Sigmoid colon (tissue), 4 donors: ENCODE measurements around the gene OMG.

Source experiments
- POLR2A ChIP-seq, 2 donors: fragments of 450-650 bp; IDR thresholded peaks; one replicate each; pipeline ENCODE4 v1.6.1; 2016; ENCODE audit warnings: antibody characterized with exemption in 2 of 2, mild to moderate bottlenecking in 2 of 2, moderate library complexity in 2 of 2
- POLR2AphosphoS5 ChIP-seq, 4 donors: sonication (generic); formaldehyde crosslinking; IDR thresholded peaks; one replicate each; pipeline ENCODE4 v1.6.1; 2017; ENCODE audit warnings: antibody characterized with exemption in 4 of 4
- TF ChIP-seq, protein P1 (sequence below), 4 experiments: fragments of 450-650 bp in 3 of 4; fragments of 200-600 bp in 1 of 4; IDR thresholded peaks; one replicate each; pipeline ENCODE4 v1.5.1; 2016 to 2019; ENCODE audit warnings: antibody characterized with exemption in 4 of 4, mild to moderate bottlenecking in 3 of 4, moderate library complexity in 2 of 4

DNA sequence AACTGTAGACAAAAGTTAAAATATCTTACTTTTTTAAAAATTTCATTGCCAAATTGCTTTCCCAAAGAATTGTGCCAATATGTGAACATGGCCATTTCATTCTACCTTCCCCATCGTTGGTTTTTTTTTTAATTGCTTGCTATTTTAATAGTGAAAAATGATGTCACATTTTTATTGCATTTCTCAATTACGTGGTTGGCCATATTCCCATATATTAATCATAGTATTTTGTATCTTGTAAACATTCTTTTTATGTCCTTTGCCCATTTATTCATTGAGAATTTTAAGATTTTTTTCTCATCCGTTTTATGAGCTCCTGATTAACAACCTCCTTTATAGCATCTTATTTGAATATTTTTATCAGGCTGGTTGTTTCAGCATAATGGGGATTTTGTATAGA, 7.2 kb downstream of the OMG start:
- TF ChIP-seq, protein P1, sequence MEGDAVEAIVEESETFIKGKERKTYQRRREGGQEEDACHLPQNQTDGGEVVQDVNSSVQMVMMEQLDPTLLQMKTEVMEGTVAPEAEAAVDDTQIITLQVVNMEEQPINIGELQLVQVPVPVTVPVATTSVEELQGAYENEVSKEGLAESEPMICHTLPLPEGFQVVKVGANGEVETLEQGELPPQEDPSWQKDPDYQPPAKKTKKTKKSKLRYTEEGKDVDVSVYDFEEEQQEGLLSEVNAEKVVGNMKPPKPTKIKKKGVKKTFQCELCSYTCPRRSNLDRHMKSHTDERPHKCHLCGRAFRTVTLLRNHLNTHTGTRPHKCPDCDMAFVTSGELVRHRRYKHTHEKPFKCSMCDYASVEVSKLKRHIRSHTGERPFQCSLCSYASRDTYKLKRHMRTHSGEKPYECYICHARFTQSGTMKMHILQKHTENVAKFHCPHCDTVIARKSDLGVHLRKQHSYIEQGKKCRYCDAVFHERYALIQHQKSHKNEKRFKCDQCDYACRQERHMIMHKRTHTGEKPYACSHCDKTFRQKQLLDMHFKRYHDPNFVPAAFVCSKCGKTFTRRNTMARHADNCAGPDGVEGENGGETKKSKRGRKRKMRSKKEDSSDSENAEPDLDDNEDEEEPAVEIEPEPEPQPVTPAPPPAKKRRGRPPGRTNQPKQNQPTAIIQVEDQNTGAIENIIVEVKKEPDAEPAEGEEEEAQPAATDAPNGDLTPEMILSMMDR (IDR thresholded peaks at IDR 0.05), result no peak
- TF ChIP-seq POLR2A (IDR thresholded peaks at IDR 0.05), result no peak
- no peak for TF ChIP-seq POLR2AphosphoS5 (IDR thresholded peaks at IDR 0.05)
